ENCODE measurements around the gene MARCHF2.

MARCHF2 gene

GRCh38 chr19:8426283-8426682 is 13.2 kb downstream of the MARCHF2 start:
- Histone ChIP-seq H3K27me3 (ENCODE audit: low read length) (no peaks in the 10 kb centered on the region), H3K27ac (ENCODE audit: low read depth, low read length) (no peak overlapping the region), H3K36me3 (ENCODE audit: low read length) (no peaks in the 10 kb centered on the region), H3K4me2 (ENCODE audit: low read depth, low read length, poor library complexity, severe bottlenecking) (no peak overlapping the region), H3F3A (ENCODE audit: insufficient read depth) (no peaks in the 10 kb centered on the region), H3K9me3 (ENCODE audit: insufficient read depth, low read length) (no peaks in the 10 kb centered on the region), H2AFZ (ENCODE audit: low read depth, low read length, severe bottlenecking) (no peak overlapping the region), H3K9me2 (replicated peaks; ENCODE audit: insufficient read depth, low read length) (no peaks in the 10 kb centered on the region), H4K20me1 (ENCODE audit: low read depth, low read length) (no peaks in the 10 kb centered on the region), H3K9ac (ENCODE audit: low read length) (no peak overlapping the region), H3K4me3 (ENCODE audit: insufficient read depth, low read length, poor library complexity, severe bottlenecking) (no peak overlapping the region), H3K79me2 (ENCODE audit: insufficient read depth, low read length) (no peaks in the 10 kb centered on the region)
- TF ChIP-seq, protein P1, sequence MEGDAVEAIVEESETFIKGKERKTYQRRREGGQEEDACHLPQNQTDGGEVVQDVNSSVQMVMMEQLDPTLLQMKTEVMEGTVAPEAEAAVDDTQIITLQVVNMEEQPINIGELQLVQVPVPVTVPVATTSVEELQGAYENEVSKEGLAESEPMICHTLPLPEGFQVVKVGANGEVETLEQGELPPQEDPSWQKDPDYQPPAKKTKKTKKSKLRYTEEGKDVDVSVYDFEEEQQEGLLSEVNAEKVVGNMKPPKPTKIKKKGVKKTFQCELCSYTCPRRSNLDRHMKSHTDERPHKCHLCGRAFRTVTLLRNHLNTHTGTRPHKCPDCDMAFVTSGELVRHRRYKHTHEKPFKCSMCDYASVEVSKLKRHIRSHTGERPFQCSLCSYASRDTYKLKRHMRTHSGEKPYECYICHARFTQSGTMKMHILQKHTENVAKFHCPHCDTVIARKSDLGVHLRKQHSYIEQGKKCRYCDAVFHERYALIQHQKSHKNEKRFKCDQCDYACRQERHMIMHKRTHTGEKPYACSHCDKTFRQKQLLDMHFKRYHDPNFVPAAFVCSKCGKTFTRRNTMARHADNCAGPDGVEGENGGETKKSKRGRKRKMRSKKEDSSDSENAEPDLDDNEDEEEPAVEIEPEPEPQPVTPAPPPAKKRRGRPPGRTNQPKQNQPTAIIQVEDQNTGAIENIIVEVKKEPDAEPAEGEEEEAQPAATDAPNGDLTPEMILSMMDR (IDR thresholded peaks at IDR 0.05; ENCODE audit: insufficient read depth, low read length, poor library complexity, severe bottlenecking), result no peak
- TF ChIP-seq EZH2phosphoT487 (conservative IDR thresholded peaks at IDR 0.05; ENCODE audit: low read length), result no peak

GRCh38 chr19:8429044-8429443 is 15.9 kb downstream of the MARCHF2 start:
- Histone ChIP-seq H3K9ac (ENCODE audit: low read length) (no peak overlapping the region), H4K20me1 (ENCODE audit: low read depth, low read length) (no peaks in the 10 kb centered on the region), H3K4me3 (ENCODE audit: insufficient read depth, low read length, poor library complexity, severe bottlenecking) (no peak overlapping the region), H3K9me3 (ENCODE audit: insufficient read depth, low read length) (no peaks in the 10 kb centered on the region), H3K9me2 (replicated peaks; ENCODE audit: insufficient read depth, low read length) (no peaks in the 10 kb centered on the region), H2AFZ (ENCODE audit: low read depth, low read length, severe bottlenecking) (no peak overlapping the region), H3F3A (ENCODE audit: insufficient read depth) (no peaks in the 10 kb centered on the region), H3K4me2 (ENCODE audit: low read depth, low read length, poor library complexity, severe bottlenecking) (no peak overlapping the region), H3K27me3 (ENCODE audit: low read length) (no peaks in the 10 kb centered on the region), H3K36me3 (ENCODE audit: low read length) (no peaks in the 10 kb centered on the region), H3K27ac (ENCODE audit: low read depth, low read length) (no peak overlapping the region), H3K79me2 (ENCODE audit: insufficient read depth, low read length) (no peaks in the 10 kb centered on the region)
- no peak for TF ChIP-seq EZH2phosphoT487 (conservative IDR thresholded peaks at IDR 0.05; ENCODE audit: low read length)
- TF ChIP-seq, protein P1 (IDR thresholded peaks at IDR 0.05; ENCODE audit: insufficient read depth, low read length, poor library complexity, severe bottlenecking), result no peak

DNA sequence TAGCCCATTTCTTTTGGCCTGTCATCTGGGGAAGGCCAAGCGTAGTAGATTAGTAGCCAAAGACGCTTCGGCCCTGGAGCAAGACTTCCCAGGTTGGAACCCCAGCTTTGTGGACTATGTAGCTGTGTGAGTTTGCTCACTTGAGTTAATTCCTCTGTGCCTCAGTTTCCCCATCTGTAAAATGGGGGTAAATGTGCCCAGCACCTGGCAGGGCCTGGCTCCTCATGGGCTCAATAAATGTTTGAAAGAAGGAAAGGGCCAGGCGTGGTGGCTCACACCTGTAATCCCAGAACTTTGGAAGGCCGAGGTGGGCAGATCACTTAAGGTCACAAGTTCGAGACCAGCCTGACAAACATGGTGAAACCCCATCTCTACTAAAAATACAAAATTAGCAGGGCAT is 16.7 kb downstream of the MARCHF2 start:
- no peak overlapping the region for H3K27ac ChIP-seq (ENCODE audit: low read depth, low read length)
- no peaks in the 10 kb centered on the region for H3K79me2 ChIP-seq (ENCODE audit: insufficient read depth, low read length)
- TF ChIP-seq EZH2phosphoT487 (conservative IDR thresholded peaks at IDR 0.05; ENCODE audit: low read length), result no peak
- TF ChIP-seq, protein P1 (IDR thresholded peaks at IDR 0.05; ENCODE audit: insufficient read depth, low read length, poor library complexity, severe bottlenecking), result no peak
- H3F3A ChIP-seq (ENCODE audit: insufficient read depth), result no peaks in the 10 kb centered on the region
- H4K20me1 ChIP-seq (ENCODE audit: low read depth, low read length), result no peaks in the 10 kb centered on the region
- no peak overlapping the region for H3K9ac ChIP-seq (ENCODE audit: low read length)
- no peaks in the 10 kb centered on the region for H3K9me2 ChIP-seq (replicated peaks; ENCODE audit: insufficient read depth, low read length)
- H2AFZ ChIP-seq (ENCODE audit: low read depth, low read length, severe bottlenecking), result no peak overlapping the region
- no peak overlapping the region for H3K4me3 ChIP-seq (ENCODE audit: insufficient read depth, low read length, poor library complexity, severe bottlenecking)
- H3K27me3 ChIP-seq (ENCODE audit: low read length), result no peaks in the 10 kb centered on the region
- no peak overlapping the region for H3K4me2 ChIP-seq (ENCODE audit: low read depth, low read length, poor library complexity, severe bottlenecking)
- H3K36me3 ChIP-seq (ENCODE audit: low read length), result no peaks in the 10 kb centered on the region
- no peaks in the 10 kb centered on the region for H3K9me3 ChIP-seq (ENCODE audit: insufficient read depth, low read length)
